Mesenchymal stem cell (in vitro differentiated cells and primary cell): Measurements from ENCODE around the gene PIGB.
"Not testable (repeated sequence)": the region's sequence is repeated elsewhere in the genome, so short reads cannot be mapped to it uniquely, and the experiment has no call there.

Source experiments
- DNase-seq: peaks from one replicate; pipeline ENCODE4 v3.0.0-alpha.2; 2013
- H2AFZ ChIP-seq: one replicate; pipeline ENCODE4 v1.6.1; 2013; ENCODE audit warnings: low read depth, mild to moderate bottlenecking, control low read depth, inconsistent platforms, low read length, moderate library complexity
- H2AK5ac ChIP-seq: 2 replicates; pipeline ENCODE4 v1.6.1; 2013; ENCODE audit warnings: low read length, moderate library complexity, mild to moderate bottlenecking, inconsistent platforms; ENCODE audit not compliant: severe bottlenecking
- H2BK120ac ChIP-seq: one replicate; pipeline ENCODE4 v1.6.1; 2013; ENCODE audit warnings: low read depth, mild to moderate bottlenecking, inconsistent platforms, low read length, moderate library complexity
- H2BK12ac ChIP-seq, 2 experiments: one replicate each; pipeline ENCODE4 v1.6.1; 2013; ENCODE audit warnings: inconsistent platforms in 2 of 2, low read length in 2 of 2, mild to moderate bottlenecking in 2 of 2, moderate library complexity in 2 of 2, control low read depth in 1 of 2
- H2BK15ac ChIP-seq: one replicate; pipeline ENCODE4 v1.6.1; 2013; ENCODE audit warnings: mild to moderate bottlenecking, low read depth, inconsistent platforms; ENCODE audit not compliant: poor library complexity, severe bottlenecking
- H2BK5ac ChIP-seq: 2 replicates; pipeline ENCODE4 v1.6.1; 2013; ENCODE audit warnings: low read depth, mild to moderate bottlenecking, low read length, control low read depth, inconsistent platforms; ENCODE audit not compliant: poor library complexity, severe bottlenecking
- H3K14ac ChIP-seq, 2 experiments: one replicate each; pipeline ENCODE4 v1.6.1; 2013; ENCODE audit warnings: inconsistent platforms in 2 of 2, low read length in 2 of 2, control low read depth in 1 of 2, mild to moderate bottlenecking in 1 of 2, moderate library complexity in 1 of 2
- H3K18ac ChIP-seq, 2 experiments: one replicate each; pipeline ENCODE4 v1.6.1; 2013; ENCODE audit warnings: inconsistent platforms in 2 of 2, low read length in 2 of 2, control low read depth in 1 of 2, low read depth in 1 of 2, mild to moderate bottlenecking in 1 of 2
- H3K23ac ChIP-seq, 2 experiments: one replicate each; pipeline ENCODE4 v1.6.1; 2013; ENCODE audit warnings: inconsistent platforms in 2 of 2, low read length in 2 of 2, mild to moderate bottlenecking in 2 of 2, moderate library complexity in 2 of 2, control low read depth in 1 of 2
- H3K27ac ChIP-seq: 2 replicates; pipeline ENCODE4 v1.5.1; 2013; ENCODE audit warnings: mild to moderate bottlenecking, moderate library complexity, low read length, control low read depth, inconsistent platforms; ENCODE audit not compliant: poor library complexity, severe bottlenecking
- H3K27me3 ChIP-seq, 2 experiments: 2 replicates each; pipeline versions ENCODE4 v1.6.1 to v1.7.0; 2013; ENCODE audit warnings: low read length in 2 of 2, mild to moderate bottlenecking in 2 of 2, moderate library complexity in 2 of 2, control low read depth in 1 of 2, inconsistent platforms in 1 of 2; ENCODE audit not compliant: control insufficient read depth in 1 of 2, insufficient read depth in 1 of 2
- H3K36me3 ChIP-seq, 2 experiments: 2 replicates each; pipeline versions ENCODE4 v1.6.1 to v1.7.0; 2013; ENCODE audit warnings: low read length in 2 of 2, control low read depth in 1 of 2, inconsistent platforms in 1 of 2, low read depth in 1 of 2, mild to moderate bottlenecking in 1 of 2; ENCODE audit not compliant: insufficient read depth in 2 of 2, control insufficient read depth in 1 of 2
- H3K4ac ChIP-seq, 2 experiments: one replicate each; pipeline ENCODE4 v1.6.1; 2013; ENCODE audit warnings: inconsistent platforms in 2 of 2, low read length in 2 of 2, mild to moderate bottlenecking in 2 of 2, moderate library complexity in 2 of 2, control low read depth in 1 of 2, low read depth in 1 of 2
- H3K4me1 ChIP-seq: 2 replicates; pipeline ENCODE4 v1.6.1; 2013; ENCODE audit warnings: low read depth, low read length, control low read depth; ENCODE audit not compliant: control insufficient read depth, insufficient read depth
- H3K4me2 ChIP-seq: 2 replicates; pipeline ENCODE4 v1.6.1; 2013; ENCODE audit warnings: low read length, mild to moderate bottlenecking, inconsistent platforms; ENCODE audit not compliant: poor library complexity, severe bottlenecking
- H3K4me3 ChIP-seq, 2 experiments: 2 replicates each; pipeline versions ENCODE4 v1.5.1 to v1.7.0; 2013; ENCODE audit warnings: low read length in 2 of 2, mild to moderate bottlenecking in 2 of 2, control low read depth in 1 of 2, low read depth in 1 of 2; ENCODE audit not compliant: insufficient read depth in 1 of 2
- H3K79me1 ChIP-seq: replicated peaks from 2 replicates; pipeline ENCODE4 v1.6.1; 2013; ENCODE audit warnings: mild to moderate bottlenecking, control low read depth, low read length, inconsistent platforms; ENCODE audit not compliant: poor library complexity, severe bottlenecking
- H3K9ac ChIP-seq: 2 replicates; pipeline ENCODE4 v1.7.0; 2013; ENCODE audit warnings: mild to moderate bottlenecking, low read length, moderate library complexity
- H3K9me3 ChIP-seq: 2 replicates; pipeline ENCODE4 v1.7.0; 2013; ENCODE audit warnings: mild to moderate bottlenecking, low read length; ENCODE audit not compliant: control insufficient read depth
- H4K8ac ChIP-seq: one replicate; pipeline ENCODE4 v1.6.1; 2013; ENCODE audit warnings: inconsistent platforms, mild to moderate bottlenecking, low read length, moderate library complexity
- H4K91ac ChIP-seq: one replicate; pipeline ENCODE4 v1.6.1; 2013; ENCODE audit warnings: mild to moderate bottlenecking, low read length, inconsistent platforms
- WGBS: methylation state at CpG from one replicate; pipeline ENCODE4 v1.1.7; 2013; ENCODE audit warnings: mixed read lengths; 5-methylcytosine and 5-hydroxymethylcytosine counted together

The PIGB gene

DNA sequence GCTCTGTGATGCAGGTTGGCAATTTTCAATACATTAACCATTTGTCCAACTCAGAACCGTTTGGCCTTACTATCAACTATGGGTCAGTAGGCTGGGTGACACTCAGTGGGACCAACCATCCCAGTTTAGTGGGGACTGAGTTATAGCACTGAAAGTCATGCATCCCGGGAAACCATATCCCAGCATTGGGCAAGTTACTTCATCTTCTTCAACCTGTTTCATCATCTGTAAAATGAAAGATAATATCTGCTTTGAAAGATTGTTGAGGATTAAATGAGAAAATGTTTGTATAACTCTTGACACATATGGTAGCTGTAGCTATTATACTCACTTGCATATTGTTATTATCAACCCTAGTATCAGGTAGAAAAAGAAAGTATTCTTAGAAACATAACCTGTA lies 41.3 kb upstream of the PIGB start:
- peak overlapping the region in 1 of 2 experiments; percentile 22 for H2BK12ac ChIP-seq
- WGBS: 90% methylated on average over 1 of the region's 2 CpGs
- H3K4me2 ChIP-seq: no peak overlapping the region
- no peak overlapping the region for H2AK5ac ChIP-seq
- H3K9ac ChIP-seq: no peak overlapping the region
- peak overlapping the region in 1 of 2 experiments; percentile 1 for H3K18ac ChIP-seq
- no peak overlapping the region for H2AFZ ChIP-seq
- H3K14ac ChIP-seq: no peak overlapping the region
- H3K27ac ChIP-seq: no peak overlapping the region
- no peak overlapping the region for H3K4me3 ChIP-seq
- no peak overlapping the region for H4K8ac ChIP-seq
- no peaks in the 10 kb centered on the region for H3K36me3 ChIP-seq
- no peak overlapping the region for H2BK120ac ChIP-seq
- peaks cover 16% of the 10 kb centered on the region for H3K79me1 ChIP-seq
- no peaks in the 10 kb centered on the region for H3K9me3 ChIP-seq
- no peak overlapping the region for H3K4ac ChIP-seq
- no peak overlapping the region for H2BK5ac ChIP-seq
- no peak overlapping the region for H3K23ac ChIP-seq
- no peak for DNase-seq
- H2BK15ac ChIP-seq: no peak overlapping the region
- H3K4me1 ChIP-seq: peaks cover 3% of the 10 kb centered on the region
- H4K91ac ChIP-seq: no peak overlapping the region
- H3K27me3 ChIP-seq: no peaks in the 10 kb centered on the region

GRCh38 chr15:55279100-55279745 lies 39.8 kb upstream of the PIGB start:
- Histone ChIP-seq H3K9me3 (no peaks in the 10 kb centered on the region), H3K27ac (no peak overlapping the region)
- 100% methylated on average over 1 of the region's 2 CpGs for WGBS

DNA sequence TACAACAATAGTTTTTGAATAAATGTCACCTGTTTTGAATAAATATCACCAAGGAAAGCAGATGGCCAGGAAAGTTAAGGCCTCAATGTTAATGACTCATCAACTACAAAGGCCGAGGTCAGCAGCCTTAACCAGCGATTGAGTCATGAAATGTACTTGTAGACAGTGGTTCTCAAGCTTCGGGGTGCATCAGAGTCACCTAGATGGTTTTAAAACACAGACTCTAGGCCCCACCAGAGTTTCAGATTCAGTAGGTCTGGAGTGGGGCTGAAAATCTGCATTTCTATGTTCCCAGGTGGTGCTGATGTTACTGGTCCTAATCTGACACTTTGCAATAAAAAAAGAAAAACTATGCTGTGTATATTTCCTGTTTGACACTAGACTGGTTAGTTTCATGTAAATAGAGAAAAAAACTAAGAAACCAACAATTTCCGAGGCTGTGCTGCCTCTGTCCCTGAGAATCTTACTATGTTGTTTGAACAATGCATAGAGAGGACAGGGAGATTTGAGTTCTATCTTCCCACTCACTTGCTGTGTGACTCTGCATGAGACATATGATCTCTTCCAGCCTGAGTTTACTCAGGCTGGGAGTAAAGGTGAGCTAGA lies 39.2 kb upstream of the PIGB start:
- WGBS: 0% methylated on average over 4 of the region's 4 CpGs
- no peak overlapping the region for H3K4me2 ChIP-seq
- no peak overlapping the region for H4K91ac ChIP-seq
- no peak overlapping the region for H3K4ac ChIP-seq
- no peaks in the 10 kb centered on the region for H3K9me3 ChIP-seq
- H3K36me3 ChIP-seq: no peaks in the 10 kb centered on the region
- DNase-seq: peak; percentile 95
- peak overlapping the region; percentile 62 for H3K27ac ChIP-seq
- no peak overlapping the region for H2BK12ac ChIP-seq
- H3K79me1 ChIP-seq: peaks cover 20% of the 10 kb centered on the region
- H3K27me3 ChIP-seq: no peaks in the 10 kb centered on the region
- H3K23ac ChIP-seq: no peak overlapping the region
- peak overlapping the region; percentile 46 to 55 for H3K18ac ChIP-seq
- no peak overlapping the region for H3K14ac ChIP-seq
- H3K9ac ChIP-seq: peak overlapping the region; percentile 1
- no peak overlapping the region for H2BK15ac ChIP-seq
- no peak overlapping the region for H2AFZ ChIP-seq
- H3K4me3 ChIP-seq: no peak overlapping the region
- peaks cover 3% of the 10 kb centered on the region for H3K4me1 ChIP-seq
- H2BK120ac ChIP-seq: no peak overlapping the region
- H2AK5ac ChIP-seq: no peak overlapping the region
- H2BK5ac ChIP-seq: no peak overlapping the region
- H4K8ac ChIP-seq: no peak overlapping the region

More at GRCh38 chr15:55279100-55279745, 39.8 kb upstream of the PIGB start:
- peaks cover 18% of the 10 kb centered on the region for H3K79me1 ChIP-seq
- no peak overlapping the region for H3K23ac ChIP-seq
- no peak overlapping the region for H3K4me3 ChIP-seq
- H2AK5ac ChIP-seq: peak overlapping the region; percentile 53
- no peak overlapping the region for H4K91ac ChIP-seq
- no peak overlapping the region for H2BK5ac ChIP-seq
- H3K14ac ChIP-seq: no peak overlapping the region
- peaks cover 3% of the 10 kb centered on the region for H3K4me1 ChIP-seq
- peak overlapping the region; percentile 89 for H2BK15ac ChIP-seq
- no peak for DNase-seq
- H2BK120ac ChIP-seq: no peak overlapping the region
- no peaks in the 10 kb centered on the region for H3K27me3 ChIP-seq
- H3K9ac ChIP-seq: no peak overlapping the region
- H3K4me2 ChIP-seq: no peak overlapping the region
- peak overlapping the region in 1 of 2 experiments; percentile 32 for H3K4ac ChIP-seq
- H2AFZ ChIP-seq: no peak overlapping the region
- peak overlapping the region; percentile 56 to 82 for H3K18ac ChIP-seq
- no peaks in the 10 kb centered on the region for H3K36me3 ChIP-seq
- peak overlapping the region; percentile 49 to 73 for H2BK12ac ChIP-seq
- peak overlapping the region; percentile 12 for H4K8ac ChIP-seq

GRCh38 chr15:55280589-55280988 lies 38.4 kb upstream of the PIGB start:
- not testable (repeated sequence) for H2BK15ac ChIP-seq, H3K9ac ChIP-seq, H3K14ac ChIP-seq, H3K9me3 ChIP-seq, H2AK5ac ChIP-seq, H3K36me3 ChIP-seq, H3K27ac ChIP-seq, H2BK5ac ChIP-seq, H2BK12ac ChIP-seq, H2BK120ac ChIP-seq, H3K4me1 ChIP-seq, H2AFZ ChIP-seq, H4K91ac ChIP-seq, H3K23ac ChIP-seq, H3K18ac ChIP-seq, H3K4me2 ChIP-seq, H3K4me3 ChIP-seq, H3K27me3 ChIP-seq, H3K4ac ChIP-seq, H4K8ac ChIP-seq
- peaks cover 20% of the 10 kb centered on the region for H3K79me1 ChIP-seq
- peak; percentile 66 for DNase-seq
- 45% methylated on average over 2 of the region's 2 CpGs for WGBS
